Calu3 (cell line): ENCODE data around the gene RANBP9. TPM values are rescaled to one million over a fixed set of nuclear protein-coding genes. Genes with fewer than 3 reads are reported as not detected.

Experiments
- BruUV-seq: library from RNA; stranded (reverse); fragments of 400-500 nt; replicated peaks from 2 replicates; lab custom pipeline; 2021; lab: Mats Ljungman, UMichigan
- CTCF ChIA-PET: fragments of 300-600 bp; sonication (Branson Sonifier 250); formaldehyde crosslinking; loops from one replicate; lab custom pipeline; 2022; ENCODE audit warnings: antibody characterized with exemption; lab: Charles Lee
- DNase-seq: peaks from one replicate; pipeline ENCODE4 v3.0.0; 2022
- H3K27ac Mint-ChIP-seq: one replicate; pipeline ENCODE4 v1.8.0; 2022; ENCODE audit warnings: mixed read lengths; ENCODE audit not compliant: unreplicated experiment
- H3K27me3 Mint-ChIP-seq: one replicate; pipeline ENCODE4 v1.8.0; 2022; ENCODE audit warnings: mixed read lengths; ENCODE audit not compliant: unreplicated experiment
- H3K36me3 Mint-ChIP-seq: one replicate; pipeline ENCODE4 v1.8.0; 2022; ENCODE audit warnings: mild to moderate bottlenecking, moderate library complexity, mixed read lengths; ENCODE audit not compliant: insufficient read depth, unreplicated experiment
- H3K4me1 Mint-ChIP-seq: one replicate; pipeline ENCODE4 v1.8.0; 2022; ENCODE audit warnings: mild to moderate bottlenecking, low read depth, mixed read lengths; ENCODE audit not compliant: unreplicated experiment
- H3K4me3 Mint-ChIP-seq: one replicate; pipeline ENCODE4 v1.8.0; 2022; ENCODE audit warnings: mild to moderate bottlenecking, low read depth, moderate library complexity, mixed read lengths; ENCODE audit not compliant: unreplicated experiment
- H3K9me3 Mint-ChIP-seq: one replicate; pipeline ENCODE4 v1.8.0; 2022; ENCODE audit warnings: low read depth, mixed read lengths; ENCODE audit not compliant: unreplicated experiment
- CTCF ChIP-seq: fragments of 200-600 bp; IDR thresholded peaks from one replicate; pipeline ENCODE4 v1.8.0; 2022; ENCODE audit warnings: antibody characterized with exemption; ENCODE audit not compliant: unreplicated experiment
- intact Hi-C: fragments of 100-400 bp; cut with micrococcal nuclease; formaldehyde crosslinking; loops from one replicate; pipeline ENCODE4 v1.10.0; 2022; ENCODE audit not compliant: unreplicated experiment
- total RNA-seq: library from RNA; stranded (reverse); gene quantifications from 2 replicates; pipeline ENCODE4 v1.2.3, GENCODE V29; 2022

The RANBP9 gene
- total RNA-seq, 1 experiment from 2014 or later: 20.4 TPM

GRCh38 chr6:13617066-13617465 lies 94.6 kb downstream of the RANBP9 start:
- no peak overlapping the region for H3K27ac Mint-ChIP-seq
- no peaks in the 10 kb centered on the region for H3K9me3 Mint-ChIP-seq
- H3K4me1 Mint-ChIP-seq: peaks cover 12% of the 10 kb centered on the region
- no TSS peak for BruUV-seq
- CTCF ChIA-PET: no interaction called here
- peaks cover 43% of the 10 kb centered on the region for H3K36me3 Mint-ChIP-seq
- intact Hi-C loops: no loop called here
- TF ChIP-seq CTCF: no peak
- H3K27me3 Mint-ChIP-seq: no peaks in the 10 kb centered on the region
- no peak for DNase-seq
- peak overlapping the region; percentile 96 for H3K4me3 Mint-ChIP-seq

DNA sequence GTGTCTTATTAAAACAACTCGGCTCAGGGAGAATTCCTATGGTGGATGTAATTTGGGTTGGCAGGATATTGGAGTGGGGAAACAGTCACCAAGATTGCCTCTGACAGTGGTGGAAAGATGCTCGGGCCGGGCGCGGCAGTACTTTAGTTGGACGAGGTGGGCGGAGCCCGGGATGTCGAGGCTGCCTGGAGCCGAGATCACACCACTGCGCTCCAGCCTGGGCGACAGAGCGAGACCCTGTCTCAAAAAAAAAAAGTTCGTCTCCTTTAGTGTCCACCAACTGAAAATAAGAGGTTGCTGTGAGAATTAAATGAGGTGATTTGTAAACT lies 95.9 kb downstream of the RANBP9 start:
- H3K36me3 Mint-ChIP-seq: peaks cover 40% of the 10 kb centered on the region
- peak; percentile 41 for DNase-seq
- no peaks in the 10 kb centered on the region for H3K27me3 Mint-ChIP-seq
- peak overlapping the region; percentile 84 for H3K27ac Mint-ChIP-seq
- no peaks in the 10 kb centered on the region for H3K9me3 Mint-ChIP-seq
- intact Hi-C loops: no loop called here
- CTCF ChIA-PET: interaction anchor here (0.9 kb wide), 1 partner anchor 41 kb away, joined by 3 read pairs; the partner anchor contains the start of gene SIRT5
- no TSS peak for BruUV-seq
- TF ChIP-seq CTCF: no peak
- H3K4me3 Mint-ChIP-seq: peak overlapping the region; percentile 96
- H3K4me1 Mint-ChIP-seq: peaks cover 12% of the 10 kb centered on the region

GRCh38 chr6:13614926-13615791 lies 96.5 kb downstream of the RANBP9 start, which contains the start of gene NOL7:
NOL7 (plus strand) TSS chr6:13615335; CDS start chr6:13615359, 24 bp downstream.
- peak; percentile 62 for TF ChIP-seq CTCF
- no TSS peak for BruUV-seq

DNA sequence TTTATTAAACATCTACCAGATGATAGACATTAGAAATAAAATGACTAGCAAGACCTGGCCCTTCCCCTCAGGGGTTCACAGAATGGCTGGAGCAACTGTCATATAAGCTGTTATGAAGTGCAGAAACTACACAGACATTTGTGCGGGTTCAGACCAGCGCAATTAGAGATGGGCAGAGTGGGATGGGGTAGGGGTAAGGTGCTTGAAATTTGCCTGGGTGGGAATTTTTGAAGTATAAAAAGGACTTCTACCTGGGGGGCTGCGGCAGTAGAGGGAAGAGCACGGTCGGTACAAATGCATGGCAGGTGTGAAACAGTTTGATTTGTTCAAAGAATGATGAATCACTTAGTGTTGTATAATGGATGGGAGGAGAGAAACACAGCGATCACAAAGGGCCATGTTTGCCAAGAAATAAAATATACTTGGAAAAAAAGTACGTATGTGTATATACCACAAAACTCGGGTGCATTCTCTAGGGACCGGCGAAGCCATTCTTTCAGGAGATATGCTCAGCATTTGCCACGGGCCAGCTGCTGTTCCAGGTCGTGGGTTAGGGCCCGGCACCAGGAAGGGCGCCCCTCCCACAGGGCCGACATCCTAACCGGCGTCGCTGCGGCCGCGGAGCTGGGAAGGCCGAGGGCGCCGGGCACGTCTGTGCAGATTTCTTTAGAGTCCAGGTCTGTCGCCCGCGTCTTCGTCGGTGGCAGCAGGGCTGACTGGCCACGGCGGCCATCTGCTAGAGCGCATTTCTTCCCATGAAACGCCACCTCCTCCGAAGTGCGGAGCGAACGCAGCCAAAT lies 97.3 kb downstream of the RANBP9 start:
- no peaks in the 10 kb centered on the region for H3K9me3 Mint-ChIP-seq
- no peak for TF ChIP-seq CTCF
- CTCF ChIA-PET: interaction anchor here (0.7 to 1.1 kb wide), 3 partner anchors 10 to 66 kb away, joined by 3 to 5 read pairs (median 4); partner anchors contain the start of gene SIRT5
- TSS peak; percentile 83 for BruUV-seq
- intact Hi-C loops: loop anchor here (5.0 kb wide), 1 partner anchor 417 kb away; no protein-coding TSS in a partner anchor
- DNase-seq: peak; percentile 45
- peak overlapping the region; percentile 96 for H3K4me3 Mint-ChIP-seq
- peak overlapping the region; percentile 84 for H3K27ac Mint-ChIP-seq
- no peaks in the 10 kb centered on the region for H3K27me3 Mint-ChIP-seq
- H3K36me3 Mint-ChIP-seq: peaks cover 39% of the 10 kb centered on the region
- H3K4me1 Mint-ChIP-seq: peaks cover 12% of the 10 kb centered on the region

More at GRCh38 chr6:13614926-13615791, 96.5 kb downstream of the RANBP9 start, which contains the start of gene NOL7:
- H3K4me3 Mint-ChIP-seq: peak within 1 kb of the TSS; percentile 96
- H3K4me1 Mint-ChIP-seq: peaks cover 12% of the 10 kb centered on the region
- intact Hi-C loops: loop anchor here (5.0 kb wide), 1 partner anchor 418 kb away; no protein-coding TSS in a partner anchor
- H3K27ac Mint-ChIP-seq: peak within 1 kb of the TSS; percentile 84
- peaks cover 40% of the 10 kb centered on the region for H3K36me3 Mint-ChIP-seq
- CTCF ChIA-PET: interaction anchor here (0.7 to 1.1 kb wide), 3 partner anchors 10 to 67 kb away, joined by 3 to 5 read pairs (median 4); partner anchors contain the start of gene SIRT5
- no peaks in the 10 kb centered on the region for H3K9me3 Mint-ChIP-seq
- DNase-seq: peak; percentile 95
- no peaks in the 10 kb centered on the region for H3K27me3 Mint-ChIP-seq
